H4 (cell line): ENCODE measurements around the gene PRPF38A. TPM values are rescaled to one million over a fixed set of nuclear protein-coding genes. Genes with fewer than 3 reads are reported as not detected.

Source experiments
- DNase-seq: peaks from one replicate; pipeline ENCODE4 v3.0.0-alpha.2; 2015; ENCODE audit warnings: low spot score
- total RNA-seq: library from RNA; depleted of rRNA; stranded (reverse); fragments of >200 nt; shearing (Covaris generic); gene quantifications from 2 replicates; pipeline ENCODE4 v1.2.3, GENCODE V29; 2014

The PRPF38A gene
- total RNA-seq, 1 experiment from 2014 or later = 15.0 TPM

DNA sequence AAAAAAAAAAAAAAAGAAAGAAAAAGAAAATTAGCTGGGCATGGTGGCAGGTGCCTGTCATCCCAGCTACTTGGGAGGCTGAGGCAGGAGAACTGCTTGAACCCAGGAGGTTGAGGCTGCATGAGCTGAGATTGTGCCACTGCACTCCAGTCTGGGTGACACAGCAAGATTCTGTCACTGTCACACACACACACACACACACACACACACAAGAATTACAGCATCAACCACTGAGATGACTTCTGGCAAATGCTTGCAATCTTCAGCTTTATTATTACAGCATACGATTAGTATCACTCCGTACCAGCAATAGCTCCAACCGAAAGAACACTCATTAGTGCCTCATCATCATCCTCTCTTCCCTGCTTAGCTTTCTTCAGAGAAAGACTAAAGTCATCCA, 4.8 kb upstream of the PRPF38A start:
- no peak for DNase-seq

DNA sequence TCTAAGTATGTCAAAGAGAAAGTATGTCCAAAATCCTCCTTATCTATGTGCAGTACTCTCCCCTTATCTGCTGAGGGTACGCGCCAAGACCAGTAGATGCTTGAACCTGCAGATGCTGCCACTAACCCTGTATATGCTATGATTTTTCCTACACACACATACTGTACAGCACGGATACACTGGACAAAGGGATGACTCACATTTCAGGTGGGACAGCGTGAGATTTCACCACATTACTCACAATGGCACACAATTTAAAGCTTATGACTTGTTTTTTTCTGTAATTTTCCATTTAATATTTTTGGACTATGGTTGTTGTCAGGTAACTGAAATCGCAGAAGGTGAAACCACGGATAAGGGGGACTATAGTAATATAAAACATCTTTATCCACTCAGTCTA, 4.3 kb upstream of the PRPF38A start:
- no peak for DNase-seq

DNA sequence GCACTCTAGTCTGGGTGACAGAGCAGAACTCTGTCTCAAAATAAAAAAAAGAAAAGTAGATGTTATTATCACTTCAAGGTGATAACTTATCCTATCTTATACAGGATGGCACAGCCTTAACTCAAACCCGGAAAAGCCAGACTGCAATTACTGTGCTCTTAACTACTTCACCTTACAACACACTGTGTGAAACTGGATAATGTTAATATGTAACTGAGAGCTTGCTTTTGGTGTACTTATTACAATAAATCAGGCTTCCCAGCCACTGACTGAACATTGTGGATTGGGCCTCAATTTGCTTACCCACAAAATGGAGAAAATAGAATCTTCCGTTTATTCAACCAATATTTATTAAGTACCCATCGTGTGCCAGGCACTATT, 1.6 kb upstream of the PRPF38A start:
- no peak for DNase-seq

DNA sequence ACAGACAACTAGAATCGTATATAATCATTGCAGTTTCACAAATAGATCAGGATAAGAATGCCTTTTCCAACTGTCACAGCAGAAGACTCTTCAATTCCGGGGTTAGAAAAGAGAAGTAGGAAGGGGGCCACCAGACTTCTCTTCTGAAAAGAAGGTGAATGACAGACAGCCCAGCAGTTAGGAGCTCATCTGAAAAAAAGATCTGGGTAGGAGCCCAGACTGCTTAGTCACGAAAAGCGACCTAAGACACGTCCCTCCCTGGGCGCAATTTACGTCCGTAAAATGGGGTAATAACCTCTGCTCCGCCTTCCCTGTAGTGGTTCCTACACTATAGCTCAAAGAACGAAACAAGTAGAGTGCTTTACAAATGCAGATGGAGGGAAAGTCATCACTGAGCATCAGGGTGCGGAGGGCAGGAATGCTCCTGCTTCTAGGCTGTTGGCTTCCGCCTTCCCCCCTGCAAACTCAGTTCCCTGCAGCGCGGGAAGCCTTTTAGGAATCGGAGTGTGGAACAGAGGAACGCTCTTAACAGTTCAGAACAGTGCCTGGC, 761 bp upstream of the PRPF38A start:
- peak; percentile 77 for DNase-seq

DNA sequence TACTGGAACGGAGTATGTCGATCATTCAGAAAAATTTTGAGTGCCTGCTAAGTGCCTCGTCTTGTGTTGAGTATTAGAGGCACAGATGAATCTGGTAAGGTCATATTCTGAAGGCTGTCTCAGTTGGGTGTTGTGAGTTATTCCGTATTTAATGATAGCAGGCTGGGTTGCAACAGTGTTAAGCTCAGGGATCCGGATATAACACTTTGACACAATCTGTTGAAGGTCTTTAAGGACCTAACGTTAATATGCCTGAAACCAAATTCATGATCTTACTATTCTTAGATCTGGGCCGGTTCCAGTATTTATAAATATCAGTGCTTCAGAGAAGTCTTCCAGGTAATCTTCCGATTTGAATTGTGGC, 555 bp downstream of the PRPF38A start:
- DNase-seq = no peak

DNA sequence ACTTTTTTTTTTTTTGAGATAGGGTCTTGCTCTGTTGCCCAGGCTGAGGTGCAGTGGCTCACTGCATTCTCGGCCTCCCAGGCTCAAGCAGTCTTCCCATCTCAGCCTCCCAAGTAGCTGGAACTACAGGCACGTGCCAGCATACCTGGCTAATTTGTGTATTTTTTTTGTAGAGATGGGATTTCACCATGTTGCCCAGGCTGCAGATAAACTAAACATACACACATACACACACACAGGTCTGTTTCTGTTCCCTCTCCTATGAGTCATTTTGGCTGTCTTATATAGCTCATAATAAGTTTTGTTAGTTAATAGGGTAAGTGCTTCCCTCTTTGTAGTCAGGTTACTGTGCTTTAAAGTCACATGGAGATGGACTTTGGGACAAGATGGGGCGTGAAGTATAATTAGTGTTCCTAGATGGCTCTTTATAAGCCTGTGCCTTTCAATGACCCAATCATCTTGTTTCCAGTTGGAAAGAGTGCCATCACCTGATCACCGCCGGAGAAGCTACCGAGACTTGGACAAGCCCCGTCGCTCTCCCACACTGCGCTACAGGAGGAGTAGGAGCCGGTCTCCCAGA, 9.1 kb downstream of the PRPF38A start:
- DNase-seq = no peak

DNA sequence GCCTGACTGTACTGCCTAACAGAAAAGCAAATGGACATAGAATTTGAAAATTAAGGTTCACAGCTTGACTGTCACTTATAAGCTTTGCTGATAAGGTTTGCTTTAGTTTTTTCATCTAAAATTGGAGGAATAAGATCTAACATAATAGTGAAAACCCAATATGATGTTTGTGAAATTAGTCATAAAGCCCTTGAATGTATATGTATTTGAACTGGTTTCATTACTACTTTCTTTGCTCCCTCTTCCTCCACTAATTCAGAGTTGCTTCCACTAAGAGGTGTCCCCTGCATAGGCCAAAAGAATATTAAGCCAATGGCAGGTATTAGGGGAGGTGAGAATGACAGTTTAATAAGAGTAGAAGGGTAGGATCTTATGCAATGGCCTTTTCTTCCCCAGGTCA, 10.5 kb downstream of the PRPF38A start:
- DNase-seq = no peak

GRCh38 chr1:52416811-52417210, 12.4 kb downstream of the PRPF38A start:
- DNase-seq = no peak

GRCh38 chr1:52420713-52421112, 16.3 kb downstream of the PRPF38A start:
- no peak for DNase-seq

DNA sequence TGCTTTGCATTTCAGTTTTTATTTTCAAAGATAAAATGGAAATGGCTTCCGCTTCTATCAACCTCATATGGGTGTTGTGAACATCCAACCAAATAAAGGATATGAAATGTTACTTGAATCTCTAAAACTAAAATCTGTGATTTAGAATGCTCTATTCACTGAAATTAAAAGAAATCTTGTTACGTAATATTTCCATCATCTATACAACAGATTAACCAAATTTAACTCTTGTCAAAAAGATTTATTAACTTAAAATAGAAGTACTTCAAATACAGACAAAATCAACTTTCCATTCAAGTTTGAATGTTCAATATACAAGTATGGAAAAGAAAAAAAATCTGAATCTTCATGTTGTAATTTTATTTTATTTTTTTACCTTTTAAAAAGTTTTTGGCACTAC, 18.7 kb downstream of the PRPF38A start:
- DNase-seq = no peak

GRCh38 chr1:52423771-52424170, 19.4 kb downstream of the PRPF38A start:
- DNase-seq = no peak

DNA sequence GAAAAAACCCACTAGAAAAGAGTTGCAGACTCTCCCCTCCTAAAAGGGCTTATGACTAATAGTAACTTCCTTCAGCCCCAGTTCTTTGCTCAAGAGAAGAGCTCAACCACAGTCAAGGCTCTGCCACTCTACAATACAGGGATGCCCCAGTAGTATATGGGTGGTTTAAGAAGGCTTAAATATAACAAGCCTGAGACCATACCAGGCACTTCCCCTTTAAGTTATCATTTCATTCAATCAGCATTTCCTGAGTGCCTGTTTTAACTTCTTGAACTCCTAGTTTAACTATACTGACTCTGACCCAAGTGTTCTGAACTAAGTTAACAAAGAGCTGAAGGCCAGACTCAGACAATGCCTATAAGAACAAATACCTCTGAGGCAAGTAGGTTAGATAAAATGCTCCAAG, 19.8 kb downstream of the PRPF38A start:
- no peak for DNase-seq

GRCh38 chr1:52424813-52425212, 20.4 kb downstream of the PRPF38A start:
- no peak for DNase-seq

- DNase-seq = no peak
Observed at GRCh38 chr1:52426371-52426770, 22.0 kb downstream of the PRPF38A start.

GRCh38 chr1:52427152-52427551, 22.8 kb downstream of the PRPF38A start:
- DNase-seq = no peak

DNA sequence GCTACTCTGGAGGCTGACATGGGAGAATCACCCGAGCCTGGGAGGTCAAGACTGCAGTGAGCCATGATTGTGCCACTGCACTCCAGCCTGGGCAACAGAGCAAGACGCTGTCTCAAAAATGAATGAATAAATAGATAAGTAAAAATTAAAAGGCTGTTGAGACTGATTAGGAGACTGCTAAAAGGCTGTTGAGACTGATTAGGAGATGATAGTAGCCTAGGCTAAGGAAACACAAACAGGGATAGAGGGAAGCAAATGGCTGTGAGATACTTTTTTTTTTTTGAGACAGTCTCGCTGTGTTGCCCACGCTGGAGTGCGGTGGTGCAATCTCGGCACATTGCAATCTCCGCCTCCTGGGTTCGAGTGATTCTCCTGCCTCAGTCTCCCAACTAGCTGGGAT, 28.4 kb downstream of the PRPF38A start:
- DNase-seq = no peak

DNA sequence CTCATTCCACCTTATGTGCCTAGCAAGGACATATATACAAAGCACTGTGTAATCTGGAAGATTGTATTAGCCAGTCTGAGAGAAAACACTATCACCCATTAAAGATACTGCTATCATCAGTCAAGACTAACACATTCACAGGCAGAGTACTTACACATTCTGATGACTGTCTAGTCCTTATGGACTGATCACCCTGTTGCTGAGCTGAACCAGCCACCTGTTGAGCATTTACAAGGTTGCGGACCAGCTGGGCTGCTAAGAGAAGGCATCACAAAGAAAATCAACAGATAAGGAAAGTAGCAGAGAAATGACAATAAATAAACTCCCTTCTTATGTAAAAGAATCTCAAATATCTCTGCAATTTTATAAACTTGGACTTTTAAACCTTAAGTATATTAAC, 30.8 kb downstream of the PRPF38A start:
- no peak for DNase-seq

GRCh38 chr1:52435650-52436049, 31.2 kb downstream of the PRPF38A start:
- DNase-seq = no peak

GRCh38 chr1:52436817-52437216, 32.4 kb downstream of the PRPF38A start:
- DNase-seq = no peak

- no peak for DNase-seq
Observed at GRCh38 chr1:52439976-52440375, 35.6 kb downstream of the PRPF38A start.

DNA sequence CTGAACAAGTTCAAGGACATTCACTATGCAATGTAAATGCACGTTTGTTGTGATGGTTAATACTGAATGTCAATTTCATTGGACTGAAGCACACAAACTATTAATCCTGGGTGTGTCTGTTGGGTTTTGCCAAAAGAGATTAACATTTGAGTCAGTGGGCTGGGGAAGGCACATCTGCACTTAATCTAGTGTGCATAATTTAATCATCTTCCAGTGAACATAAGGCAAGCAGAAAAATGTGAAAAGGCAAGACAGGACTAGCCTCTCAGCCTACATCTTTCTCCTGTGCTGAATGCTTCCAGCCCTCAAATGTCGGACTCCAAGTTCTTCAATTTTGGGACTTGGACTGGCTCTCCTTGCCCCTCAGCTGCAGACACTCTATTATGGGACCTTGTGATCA, 40.1 kb downstream of the PRPF38A start:
- DNase-seq = no peak

DNA sequence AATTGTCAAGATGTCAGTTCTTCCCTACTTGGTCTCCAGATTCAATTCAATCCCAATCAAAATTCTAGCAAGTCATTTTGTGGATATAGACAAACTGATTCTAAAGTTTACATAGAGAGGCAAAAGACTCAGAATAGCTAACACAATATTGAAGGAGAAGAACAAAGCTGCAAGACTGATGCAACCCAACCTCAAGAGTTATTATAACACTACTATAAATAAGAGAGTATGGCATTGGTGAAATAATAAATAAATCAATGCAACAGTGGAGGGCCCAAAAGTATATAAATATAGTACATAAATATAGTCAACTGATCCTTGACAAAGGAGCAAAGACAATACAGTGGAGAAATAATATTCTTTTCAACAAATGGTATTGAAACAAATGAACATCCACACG, 49.7 kb downstream of the PRPF38A start:
- no peak for DNase-seq

DNA sequence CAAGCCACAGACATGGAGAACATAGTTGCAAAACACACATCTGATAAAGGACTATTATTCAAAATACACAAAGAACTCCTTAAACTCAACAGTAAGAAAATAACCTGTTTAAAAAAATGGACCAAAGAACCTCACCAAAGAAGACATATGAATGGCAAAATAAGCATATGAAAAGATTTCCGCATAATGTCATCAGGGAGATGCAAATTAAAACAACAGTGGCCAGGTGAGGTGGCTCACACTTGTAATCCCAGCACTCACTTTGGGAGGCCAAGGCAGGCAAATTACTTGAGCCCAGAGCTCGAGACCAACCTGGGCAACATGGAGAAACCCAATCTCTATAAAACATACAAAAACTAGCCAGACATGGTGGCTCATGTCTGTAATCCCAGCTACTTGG, 50.4 kb downstream of the PRPF38A start:
- DNase-seq = no peak

GRCh38 chr1:52455686-52456085, 51.3 kb downstream of the PRPF38A start:
- no peak for DNase-seq
